Measurements from ENCODE around the gene NANOS2. TPM values are rescaled to one million over a fixed set of nuclear protein-coding genes. Genes with fewer than 3 reads are reported as not detected.
A peak's percentile ranks its signal among the peaks of the same experiment; 100 is the strongest.

NANOS2 gene
- total and polyA plus RNA-seq, 9 of the 15 experiments (the other 6 are each of a cell fraction or from before 2014, with no cell fraction given), result not detected

GRCh38 chr19:45887200-45887710 is 27.3 kb downstream of the NANOS2 start (continued):
- no peak for TF ChIP-seq RBM39 (optimal IDR thresholded peaks at IDR 0.05; ENCODE audit: low read depth, low read length)
- no peak for TF ChIP-seq CAMTA2 (CRISPR knock-in tag; conservative IDR thresholded peaks at IDR 0.05)
- no peak for TF ChIP-seq PBX2 (CRISPR knock-in tag; IDR thresholded peaks at IDR 0.05; ENCODE audit: low read depth)
- 0 out of 2 replicates have a peak, but pooled peaks have one; percentile 5 for TF ChIP-seq PBX2 (tag; conservative IDR thresholded peaks at IDR 0.05; ENCODE audit: low read depth)
- no peak; the same call in 1 of the 2 replicates for TF ChIP-seq ZZZ3 (IDR thresholded peaks at IDR 0.05)
- peak in 1 of 2 experiments; percentile 7; a peak in 1 of 4 replicates for TF ChIP-seq TBL1XR1 (IDR thresholded peaks at IDR 0.05; ENCODE audit: low read length in 2 of 2)
- TF ChIP-seq CBX5 (IDR thresholded peaks at IDR 0.05; ENCODE audit: borderline replicate concordance, low read depth), result 0 out of 2 replicates have a peak, but pooled peaks have one; percentile 54
- TF ChIP-seq FOXK1 (CRISPR knock-in tag; IDR thresholded peaks at IDR 0.05; ENCODE audit: borderline replicate concordance), result no peak
- no peak for TF ChIP-seq FOXA3 (CRISPR knock-in tag; conservative IDR thresholded peaks at IDR 0.05 in 1 of 2, IDR thresholded peaks at IDR 0.05 in 1 of 2)
- no peak for TF ChIP-seq GATAD2A (IDR thresholded peaks at IDR 0.05)
- TF ChIP-seq RCOR1 (IDR thresholded peaks at IDR 0.05; ENCODE audit: borderline replicate concordance in 1 of 2, low read depth in 2 of 2, low read length in 2 of 2), result peak; percentile 63 to 76; a peak in 2 of 4 replicates
- no peak for TF ChIP-seq HES1 (IDR thresholded peaks at IDR 0.05; ENCODE audit: low read depth)
- peak; percentile 84 for TF ChIP-seq ZFX (CRISPR knock-in tag; IDR thresholded peaks at IDR 0.05)
- TF ChIP-seq CBFA2T2 (conservative IDR thresholded peaks at IDR 0.05), result peak; percentile 46
- no peak for TF ChIP-seq LARP7 (IDR thresholded peaks at IDR 0.05)
- peak; percentile 37; the same call in 1 of the 2 replicates for TF ChIP-seq ZBTB12 (CRISPR knock-in tag; IDR thresholded peaks at IDR 0.05)
- 0 out of 4 replicates have a peak, but pooled peaks of 1 of the 2 experiments have one; percentile 8 for TF ChIP-seq TEAD1 (CRISPR knock-in tag; IDR thresholded peaks at IDR 0.05)
- no peak for TF ChIP-seq ESRRB (CRISPR knock-in tag; IDR thresholded peaks at IDR 0.05; ENCODE audit: borderline replicate concordance)
- TF ChIP-seq ARNT (IDR thresholded peaks at IDR 0.05), result peak; percentile 39 to 45; a peak in 1 of 4 replicates
- TF ChIP-seq SOX6 (IDR thresholded peaks at IDR 0.05), result no peak
- TF ChIP-seq HDAC2 (IDR thresholded peaks at IDR 0.05), result peak; percentile 82
- no peak for TF ChIP-seq ZNF707 (CRISPR knock-in tag; conservative IDR thresholded peaks at IDR 0.05)
- TF ChIP-seq RBM17 (IDR thresholded peaks at IDR 0.05; ENCODE audit: borderline replicate concordance, low read depth, low read length), result no peak
- TF ChIP-seq EP300 (IDR thresholded peaks at IDR 0.05; ENCODE audit: low read length), result peak; percentile 54; the same call in 1 of the 2 replicates

Data from K562 (cell line).